ENCODE results near the gene EFNA5. TPM values are rescaled to one million over a fixed set of nuclear protein-coding genes. Genes with fewer than 3 reads are reported as not detected.

Gene EFNA5
- total RNA-seq, 1 donor from 2014 or later: 12.6 TPM

- Histone ChIP-seq H3K36me3 (ENCODE audit: control insufficient read depth, insufficient read depth, low read length) (no peaks in the 10 kb centered on the region), H3K4me3 (ENCODE audit: low read depth, low read length) (no peak overlapping the region), H3K27me3 (ENCODE audit: control insufficient read depth, insufficient read depth, low read length) (no peaks in the 10 kb centered on the region)
- no peak for TF ChIP-seq CTCF (IDR thresholded peaks at IDR 0.05; ENCODE audit: insufficient read depth, low read length, poor library complexity, severe bottlenecking)
- no peak for DNase-seq (ENCODE audit: low read depth)
These were observed 119.6 kb downstream of the EFNA5 start for GRCh38 chr5:107551088-107551487.

- no peak for DNase-seq (ENCODE audit: low read depth)
- no peaks in the 10 kb centered on the region for H3K27me3 ChIP-seq (ENCODE audit: control insufficient read depth, insufficient read depth, low read length)
- no peak overlapping the region for H3K4me3 ChIP-seq (ENCODE audit: low read depth, low read length)
These were observed 121.2 kb downstream of the EFNA5 start for GRCh38 chr5:107549567-107549966.

GRCh38 chr5:107548477-107548876 is 122.3 kb downstream of the EFNA5 start:
- Histone ChIP-seq H3K36me3 (ENCODE audit: control insufficient read depth, insufficient read depth, low read length) (no peaks in the 10 kb centered on the region), H3K27me3 (ENCODE audit: control insufficient read depth, insufficient read depth, low read length) (no peaks in the 10 kb centered on the region), H3K4me3 (ENCODE audit: low read depth, low read length) (no peak overlapping the region)
- TF ChIP-seq CTCF (IDR thresholded peaks at IDR 0.05; ENCODE audit: insufficient read depth, low read length, poor library complexity, severe bottlenecking): no peak
- DNase-seq (ENCODE audit: low read depth): no peak

More at GRCh38 chr5:107549567-107549966, 121.2 kb downstream of the EFNA5 start:
- no peaks in the 10 kb centered on the region for H3K36me3 ChIP-seq (ENCODE audit: control insufficient read depth, insufficient read depth, low read length)
- TF ChIP-seq CTCF (IDR thresholded peaks at IDR 0.05; ENCODE audit: insufficient read depth, low read length, poor library complexity, severe bottlenecking): no peak

GRCh38 chr5:107546719-107547118 is 124.0 kb downstream of the EFNA5 start:
- Histone ChIP-seq H3K27me3 (ENCODE audit: control insufficient read depth, insufficient read depth, low read length) (no peaks in the 10 kb centered on the region), H3K4me3 (ENCODE audit: low read depth, low read length) (no peak overlapping the region), H3K36me3 (ENCODE audit: control insufficient read depth, insufficient read depth, low read length) (no peaks in the 10 kb centered on the region)
- TF ChIP-seq CTCF (IDR thresholded peaks at IDR 0.05; ENCODE audit: insufficient read depth, low read length, poor library complexity, severe bottlenecking): no peak
- DNase-seq (ENCODE audit: low read depth): no peak

GRCh38 chr5:107545486-107545885 is 125.3 kb downstream of the EFNA5 start:
- no peak overlapping the region for H3K4me3 ChIP-seq (ENCODE audit: low read depth, low read length)
- no peaks in the 10 kb centered on the region for H3K27me3 ChIP-seq (ENCODE audit: control insufficient read depth, insufficient read depth, low read length)
- no peak for TF ChIP-seq CTCF (IDR thresholded peaks at IDR 0.05; ENCODE audit: insufficient read depth, low read length, poor library complexity, severe bottlenecking)
- no peak for DNase-seq (ENCODE audit: low read depth)
- H3K36me3 ChIP-seq (ENCODE audit: control insufficient read depth, insufficient read depth, low read length): no peaks in the 10 kb centered on the region

GRCh38 chr5:107544967-107545366 is 125.8 kb downstream of the EFNA5 start:
- no peaks in the 10 kb centered on the region for H3K27me3 ChIP-seq (ENCODE audit: control insufficient read depth, insufficient read depth, low read length)
- no peaks in the 10 kb centered on the region for H3K36me3 ChIP-seq (ENCODE audit: control insufficient read depth, insufficient read depth, low read length)
- no peak overlapping the region for H3K4me3 ChIP-seq (ENCODE audit: low read depth, low read length)
- no peak for DNase-seq (ENCODE audit: low read depth)
- no peak for TF ChIP-seq CTCF (IDR thresholded peaks at IDR 0.05; ENCODE audit: insufficient read depth, low read length, poor library complexity, severe bottlenecking)
